KMS-11 (cell line): ENCODE measurements around the gene LINC01488.

Experiments used
- H2AFZ ChIP-seq: fragments of 200-600 bp; sonication (generic); 2 replicates; pipeline ENCODE4 v1.6.1; 2016; ENCODE audit warnings: antibody characterized with exemption, mixed run types, low read depth
- H3K27ac ChIP-seq: fragments of 200-600 bp; sonication (generic); 2 replicates; pipeline ENCODE4 v1.6.1; 2016; ENCODE audit warnings: mild to moderate bottlenecking, mixed run types
- H3K27me3 ChIP-seq: fragments of 200-600 bp; sonication (generic); 2 replicates; pipeline ENCODE4 v1.6.1; 2017; ENCODE audit warnings: mild to moderate bottlenecking, low read depth, mixed run types, moderate library complexity; ENCODE audit not compliant: insufficient read depth
- H3K36me3 ChIP-seq: fragments of 200-600 bp; sonication (generic); 2 replicates; pipeline ENCODE4 v1.6.1; 2017; ENCODE audit warnings: mild to moderate bottlenecking, mixed run types; ENCODE audit not compliant: insufficient read depth
- H3K4me1 ChIP-seq: fragments of 200-600 bp; sonication (generic); 2 replicates; pipeline ENCODE4 v1.6.1; 2016; ENCODE audit warnings: mild to moderate bottlenecking, low read depth, mixed run types; ENCODE audit not compliant: poor library complexity, severe bottlenecking
- H3K4me2 ChIP-seq: fragments of 200-600 bp; sonication (generic); 2 replicates; pipeline ENCODE4 v1.7.0; 2016; ENCODE audit warnings: mild to moderate bottlenecking, mixed run types
- H3K4me3 ChIP-seq: fragments of 200-600 bp; sonication (generic); IDR thresholded peaks from 2 replicates; pipeline ENCODE4 v1.6.1; 2017; ENCODE audit warnings: low read depth, low read length, mixed read lengths; ENCODE audit not compliant: insufficient read depth
- H3K79me2 ChIP-seq: fragments of 200-600 bp; sonication (generic); 2 replicates; pipeline ENCODE4 v1.6.1; 2016; ENCODE audit warnings: low read depth, mixed run types; ENCODE audit not compliant: insufficient read depth
- H3K9ac ChIP-seq: fragments of 200-600 bp; sonication (generic); 2 replicates; pipeline ENCODE4 v1.6.1; 2016; ENCODE audit warnings: mild to moderate bottlenecking, mixed run types
- H4K20me1 ChIP-seq: fragments of 200-600 bp; sonication (generic); 2 replicates; pipeline ENCODE4 v1.6.1; 2016; ENCODE audit warnings: mild to moderate bottlenecking, mixed run types; ENCODE audit not compliant: insufficient read depth
- TF ChIP-seq, protein P1 (sequence below): fragments of 200-600 bp; sonication (generic); conservative IDR thresholded peaks from 2 replicates; pipeline ENCODE4 v1.6.1; 2017; ENCODE audit warnings: low read depth, mild to moderate bottlenecking, antibody characterized with exemption, low read length, moderate library complexity, mixed read lengths

The LINC01488 gene

DNA sequence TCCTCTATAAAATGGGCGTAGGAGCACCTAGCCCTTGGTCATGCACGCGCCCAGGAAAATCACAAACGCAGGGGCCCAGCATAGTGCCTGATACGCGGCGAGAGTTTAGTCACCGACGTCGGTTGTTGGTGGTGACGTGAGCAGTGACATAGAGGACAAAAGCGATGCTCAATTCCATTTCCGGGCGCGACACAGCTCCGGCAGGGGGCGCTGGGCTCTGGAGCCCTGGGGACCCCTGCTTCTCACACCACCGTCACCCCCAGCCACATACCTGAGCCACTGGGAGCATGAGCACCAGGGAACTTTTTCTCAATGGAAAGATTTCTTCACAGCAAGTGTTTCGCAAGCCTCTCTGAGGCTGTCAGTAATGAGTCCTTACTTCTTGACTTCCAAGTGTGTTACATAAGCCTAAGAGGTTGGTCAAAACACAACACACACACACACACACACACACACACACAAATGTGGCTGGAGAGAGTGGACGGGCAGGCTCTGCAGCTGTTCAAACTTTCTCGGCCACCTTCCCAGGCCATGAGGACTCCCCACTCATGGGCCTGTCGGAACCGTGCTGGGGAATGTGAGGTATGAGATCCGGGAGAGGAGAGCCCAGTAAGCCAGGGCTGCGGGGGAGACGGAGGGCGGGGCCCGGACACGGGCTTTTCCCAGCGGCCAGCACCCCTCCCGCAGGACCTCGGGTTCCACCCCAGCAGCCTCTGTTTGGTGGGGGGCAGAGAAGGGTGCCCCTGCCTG is 36.9 kb upstream of the LINC01488 start:
- no peaks in the 10 kb centered on the region for H3K4me1 ChIP-seq
- TF ChIP-seq, protein P1, sequence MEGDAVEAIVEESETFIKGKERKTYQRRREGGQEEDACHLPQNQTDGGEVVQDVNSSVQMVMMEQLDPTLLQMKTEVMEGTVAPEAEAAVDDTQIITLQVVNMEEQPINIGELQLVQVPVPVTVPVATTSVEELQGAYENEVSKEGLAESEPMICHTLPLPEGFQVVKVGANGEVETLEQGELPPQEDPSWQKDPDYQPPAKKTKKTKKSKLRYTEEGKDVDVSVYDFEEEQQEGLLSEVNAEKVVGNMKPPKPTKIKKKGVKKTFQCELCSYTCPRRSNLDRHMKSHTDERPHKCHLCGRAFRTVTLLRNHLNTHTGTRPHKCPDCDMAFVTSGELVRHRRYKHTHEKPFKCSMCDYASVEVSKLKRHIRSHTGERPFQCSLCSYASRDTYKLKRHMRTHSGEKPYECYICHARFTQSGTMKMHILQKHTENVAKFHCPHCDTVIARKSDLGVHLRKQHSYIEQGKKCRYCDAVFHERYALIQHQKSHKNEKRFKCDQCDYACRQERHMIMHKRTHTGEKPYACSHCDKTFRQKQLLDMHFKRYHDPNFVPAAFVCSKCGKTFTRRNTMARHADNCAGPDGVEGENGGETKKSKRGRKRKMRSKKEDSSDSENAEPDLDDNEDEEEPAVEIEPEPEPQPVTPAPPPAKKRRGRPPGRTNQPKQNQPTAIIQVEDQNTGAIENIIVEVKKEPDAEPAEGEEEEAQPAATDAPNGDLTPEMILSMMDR: no peak
- H4K20me1 ChIP-seq: no peaks in the 10 kb centered on the region
- H3K27me3 ChIP-seq: peaks cover 11% of the 10 kb centered on the region; the same call in 1 of the 2 replicates
- no peak overlapping the region for H3K4me2 ChIP-seq
- H3K79me2 ChIP-seq: no peaks in the 10 kb centered on the region
- H3K27ac ChIP-seq: no peak overlapping the region
- H3K4me3 ChIP-seq: no peak overlapping the region
- no peaks in the 10 kb centered on the region for H3K36me3 ChIP-seq
- no peak overlapping the region for H3K9ac ChIP-seq
- H2AFZ ChIP-seq: no peak overlapping the region

DNA sequence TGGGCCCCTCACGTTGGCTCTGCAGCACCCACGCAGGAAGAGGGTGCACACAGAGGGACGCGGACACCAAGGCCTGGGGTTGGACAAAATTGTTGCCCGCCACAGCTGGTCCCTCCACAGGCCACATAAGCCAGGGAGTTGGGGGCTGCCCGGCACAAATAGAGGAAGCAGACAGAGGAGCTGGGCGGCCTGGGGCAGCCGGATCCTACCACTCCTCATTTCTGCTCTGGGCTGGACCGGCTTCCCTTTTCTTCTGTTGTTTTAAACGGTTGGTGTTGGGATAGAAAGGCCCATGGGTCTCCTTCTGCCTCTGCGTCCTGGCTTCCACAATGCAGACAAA is 36.4 kb upstream of the LINC01488 start:
- no peak overlapping the region for H3K4me2 ChIP-seq
- H3K4me3 ChIP-seq: no peak overlapping the region

DNA sequence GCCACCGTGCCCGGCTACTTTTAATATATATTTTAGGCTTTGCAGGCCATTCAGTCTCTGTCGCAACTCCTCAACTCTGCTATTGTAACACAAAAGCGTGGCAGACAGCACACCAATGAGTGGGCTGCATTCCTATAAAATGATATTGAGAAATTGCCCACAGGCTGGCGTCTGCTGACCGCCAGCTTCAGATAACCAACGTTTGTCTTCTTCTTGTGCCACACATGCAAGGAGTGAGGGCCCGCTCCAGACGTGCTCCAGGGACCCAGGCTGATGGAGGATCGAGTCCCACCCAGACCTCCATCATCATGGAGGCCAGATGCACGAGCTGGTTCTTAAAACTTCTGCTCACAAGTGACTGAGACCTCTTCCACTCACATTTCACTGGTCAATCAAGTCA is 35.4 kb upstream of the LINC01488 start:
- no peak overlapping the region for H3K9ac ChIP-seq
- H3K27ac ChIP-seq: no peak overlapping the region
- TF ChIP-seq, protein P1: no peak
- no peaks in the 10 kb centered on the region for H3K36me3 ChIP-seq
- H3K4me2 ChIP-seq: no peak overlapping the region
- no peaks in the 10 kb centered on the region for H3K4me1 ChIP-seq
- H3K27me3 ChIP-seq: peaks cover 11% of the 10 kb centered on the region; the same call in 1 of the 2 replicates
- no peaks in the 10 kb centered on the region for H3K79me2 ChIP-seq
- H2AFZ ChIP-seq: no peak overlapping the region
- H3K4me3 ChIP-seq: no peak overlapping the region
- no peaks in the 10 kb centered on the region for H4K20me1 ChIP-seq

More for the DNA sequence above, 36.4 kb upstream of the LINC01488 start:
- peaks cover 11% of the 10 kb centered on the region; the same call in 1 of the 2 replicates for H3K27me3 ChIP-seq
- no peak overlapping the region for H3K27ac ChIP-seq
- no peaks in the 10 kb centered on the region for H3K36me3 ChIP-seq
- H4K20me1 ChIP-seq: no peaks in the 10 kb centered on the region
- TF ChIP-seq, protein P1: no peak
- no peak overlapping the region for H2AFZ ChIP-seq
- H3K9ac ChIP-seq: no peak overlapping the region
- H3K79me2 ChIP-seq: no peaks in the 10 kb centered on the region
- H3K4me1 ChIP-seq: no peaks in the 10 kb centered on the region

DNA sequence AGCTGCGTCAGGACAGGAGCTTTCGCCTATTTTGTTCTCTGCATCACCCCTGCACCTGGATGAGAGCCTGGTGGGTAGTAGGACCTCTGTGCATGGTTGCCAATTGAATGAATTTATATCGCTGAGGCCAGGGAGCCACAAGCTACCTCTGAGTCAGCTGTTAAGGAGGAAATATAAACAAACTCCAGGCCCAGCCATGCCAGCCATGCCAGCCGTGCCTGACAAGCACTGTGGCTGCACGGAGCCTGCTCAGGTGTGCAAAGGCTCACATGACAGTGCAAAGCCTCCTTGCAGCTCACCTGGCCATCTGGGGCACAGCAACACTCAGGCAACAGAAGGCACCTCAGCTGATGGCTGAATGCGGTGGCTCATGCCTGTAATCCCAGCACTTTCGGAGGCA is 33.7 kb upstream of the LINC01488 start:
- no peak overlapping the region for H3K27ac ChIP-seq
- no peak overlapping the region for H3K4me3 ChIP-seq
- no peaks in the 10 kb centered on the region for H3K4me1 ChIP-seq
- no peak overlapping the region for H2AFZ ChIP-seq
- TF ChIP-seq, protein P1: no peak
- H3K36me3 ChIP-seq: no peaks in the 10 kb centered on the region
- no peaks in the 10 kb centered on the region for H3K79me2 ChIP-seq
- no peaks in the 10 kb centered on the region for H4K20me1 ChIP-seq
- H3K9ac ChIP-seq: no peak overlapping the region
- H3K27me3 ChIP-seq: peaks cover 4% of the 10 kb centered on the region; the same call in 1 of the 2 replicates
- H3K4me2 ChIP-seq: no peak overlapping the region
